ENCODE results near the gene FGF14.

The FGF14 gene

DNA sequence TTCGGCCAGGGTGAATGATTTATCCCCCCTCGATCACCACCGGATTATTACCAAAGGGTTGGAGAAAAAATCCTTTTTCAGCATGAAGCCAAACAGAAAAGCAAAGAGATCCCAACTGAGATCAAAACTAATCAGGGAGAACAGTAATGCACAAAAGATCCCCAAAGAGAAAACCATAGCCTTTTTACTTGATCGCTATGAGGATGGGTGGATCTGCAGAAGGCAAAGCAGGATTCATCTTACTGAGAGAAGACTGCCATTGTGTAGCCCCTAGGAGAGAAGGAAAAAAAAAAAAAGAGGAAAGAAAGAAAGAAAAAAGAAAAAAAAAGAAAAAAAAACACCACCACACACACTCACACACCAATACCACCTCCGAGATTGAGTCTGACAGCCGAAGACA is at the start of gene FGF14:
Gene FGF14 (minus strand): TSS at position 283 of the 400 bp plus-strand sequence.
- Histone ChIP-seq H3K4me3 (peak within 1 kb of the TSS; percentile 71), H3K27ac (peak within 1 kb of the TSS; percentile 23 to 72)
- TF ChIP-seq, protein P1, sequence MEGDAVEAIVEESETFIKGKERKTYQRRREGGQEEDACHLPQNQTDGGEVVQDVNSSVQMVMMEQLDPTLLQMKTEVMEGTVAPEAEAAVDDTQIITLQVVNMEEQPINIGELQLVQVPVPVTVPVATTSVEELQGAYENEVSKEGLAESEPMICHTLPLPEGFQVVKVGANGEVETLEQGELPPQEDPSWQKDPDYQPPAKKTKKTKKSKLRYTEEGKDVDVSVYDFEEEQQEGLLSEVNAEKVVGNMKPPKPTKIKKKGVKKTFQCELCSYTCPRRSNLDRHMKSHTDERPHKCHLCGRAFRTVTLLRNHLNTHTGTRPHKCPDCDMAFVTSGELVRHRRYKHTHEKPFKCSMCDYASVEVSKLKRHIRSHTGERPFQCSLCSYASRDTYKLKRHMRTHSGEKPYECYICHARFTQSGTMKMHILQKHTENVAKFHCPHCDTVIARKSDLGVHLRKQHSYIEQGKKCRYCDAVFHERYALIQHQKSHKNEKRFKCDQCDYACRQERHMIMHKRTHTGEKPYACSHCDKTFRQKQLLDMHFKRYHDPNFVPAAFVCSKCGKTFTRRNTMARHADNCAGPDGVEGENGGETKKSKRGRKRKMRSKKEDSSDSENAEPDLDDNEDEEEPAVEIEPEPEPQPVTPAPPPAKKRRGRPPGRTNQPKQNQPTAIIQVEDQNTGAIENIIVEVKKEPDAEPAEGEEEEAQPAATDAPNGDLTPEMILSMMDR (IDR thresholded peaks at IDR 0.05): no peak
- DNase-seq (ENCODE audit: low spot score): no peak

DNA sequence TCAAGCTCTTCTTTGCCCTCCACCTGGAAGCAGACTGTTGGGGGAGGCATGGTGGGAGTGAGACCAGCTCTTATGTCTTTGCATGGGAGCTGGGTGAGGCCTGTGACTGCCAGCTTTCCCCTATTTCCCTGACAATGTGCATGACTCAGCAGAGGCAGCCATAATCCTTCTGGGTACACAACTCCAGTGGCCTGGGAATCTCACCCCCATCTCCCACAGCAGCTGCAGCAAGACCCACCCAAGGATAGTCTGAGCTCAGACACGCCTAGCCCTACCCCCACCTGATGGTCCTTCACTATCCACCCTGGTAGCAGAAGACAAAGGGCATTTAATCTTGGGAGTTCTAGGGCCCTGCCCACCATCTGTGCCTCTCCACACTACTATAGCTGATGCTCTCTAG is 41.4 kb upstream of the FGF14 start:
- Histone ChIP-seq H3K27ac (no peak overlapping the region), H3K4me3 (no peak overlapping the region)
- TF ChIP-seq, protein P1 (IDR thresholded peaks at IDR 0.05): no peak
- DNase-seq (ENCODE audit: low spot score): no peak

DNA sequence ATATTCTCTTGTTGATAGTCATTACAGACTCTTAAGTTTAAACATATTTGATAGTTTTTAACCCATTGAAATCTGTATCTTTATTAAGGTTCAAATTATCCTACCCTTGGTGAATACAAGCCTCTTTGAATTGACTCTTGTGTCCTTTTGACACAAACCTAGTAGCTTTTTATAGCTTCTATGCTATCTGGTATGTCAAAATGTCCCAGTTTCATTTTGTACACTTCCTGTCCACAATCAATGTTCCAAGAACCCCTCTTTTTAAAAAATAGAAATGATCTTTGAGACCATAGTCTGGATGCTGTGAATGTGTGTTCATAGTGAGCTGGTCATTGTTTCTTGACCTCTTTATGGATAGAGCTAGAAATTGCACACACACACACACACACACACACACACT is 39.2 kb upstream of the FGF14 start:
- Histone ChIP-seq H3K4me3 (no peak overlapping the region), H3K27ac (no peak overlapping the region)
- no peak for DNase-seq (ENCODE audit: low spot score)
- TF ChIP-seq, protein P1 (IDR thresholded peaks at IDR 0.05): no peak

DNA sequence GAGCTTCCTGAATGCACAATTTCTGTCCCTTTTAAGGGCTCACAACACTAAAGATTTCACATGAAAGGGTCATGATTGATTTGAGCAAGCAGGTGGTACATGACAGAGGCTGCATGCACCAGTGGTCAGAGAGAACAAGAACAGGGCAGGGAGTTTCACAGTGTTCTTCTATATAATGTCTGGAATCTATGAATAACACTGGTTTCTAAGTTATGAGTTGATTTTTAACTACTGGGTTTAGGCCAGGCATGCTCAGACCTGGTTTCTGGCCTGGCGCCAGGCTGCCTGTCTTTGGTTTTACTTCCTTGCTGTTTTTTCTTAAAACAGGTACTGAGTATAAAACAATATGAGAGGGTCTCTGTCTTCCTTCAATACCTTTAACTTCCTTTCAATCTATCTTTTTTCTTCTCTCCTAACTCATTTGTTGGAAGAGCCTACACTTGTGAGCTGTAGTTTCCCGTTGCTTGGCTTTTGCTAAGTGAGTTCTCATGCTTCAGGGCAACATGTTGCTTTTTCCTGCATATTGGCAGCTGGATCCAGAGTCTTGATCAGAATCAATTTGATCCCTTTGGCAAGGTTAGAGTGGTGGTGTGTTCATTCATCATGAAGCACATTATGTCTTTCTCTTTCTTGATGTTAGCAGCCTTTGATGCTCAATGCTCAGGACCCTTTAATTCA is 38.5 kb upstream of the FGF14 start:
- no peak overlapping the region for H3K4me3 ChIP-seq
- DNase-seq (ENCODE audit: low spot score): no peak
- TF ChIP-seq, protein P1 (IDR thresholded peaks at IDR 0.05): no peak
- no peak overlapping the region for H3K27ac ChIP-seq

DNA sequence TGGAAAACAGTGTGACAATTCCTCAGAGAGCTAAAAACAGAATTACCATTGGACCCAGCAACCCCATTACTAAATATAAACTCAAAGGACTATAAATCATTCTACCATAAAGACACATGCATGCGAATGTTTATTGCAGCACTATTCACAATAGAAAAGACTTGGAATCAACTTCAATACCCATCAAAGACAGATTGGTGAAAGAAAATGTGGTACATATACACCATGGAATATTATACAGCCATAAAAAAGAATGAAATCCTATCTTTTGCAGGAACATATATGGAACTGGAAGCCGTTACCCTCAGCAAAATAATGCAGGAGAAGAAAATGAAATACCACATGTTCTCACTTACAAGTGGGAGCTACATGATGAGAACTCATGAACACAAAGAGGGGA is 20.8 kb upstream of the FGF14 start:
- DNase-seq (ENCODE audit: low spot score): no peak
- H3K27ac ChIP-seq: no peak overlapping the region
- TF ChIP-seq, protein P1 (IDR thresholded peaks at IDR 0.05): no peak
- no peak overlapping the region for H3K4me3 ChIP-seq

DNA sequence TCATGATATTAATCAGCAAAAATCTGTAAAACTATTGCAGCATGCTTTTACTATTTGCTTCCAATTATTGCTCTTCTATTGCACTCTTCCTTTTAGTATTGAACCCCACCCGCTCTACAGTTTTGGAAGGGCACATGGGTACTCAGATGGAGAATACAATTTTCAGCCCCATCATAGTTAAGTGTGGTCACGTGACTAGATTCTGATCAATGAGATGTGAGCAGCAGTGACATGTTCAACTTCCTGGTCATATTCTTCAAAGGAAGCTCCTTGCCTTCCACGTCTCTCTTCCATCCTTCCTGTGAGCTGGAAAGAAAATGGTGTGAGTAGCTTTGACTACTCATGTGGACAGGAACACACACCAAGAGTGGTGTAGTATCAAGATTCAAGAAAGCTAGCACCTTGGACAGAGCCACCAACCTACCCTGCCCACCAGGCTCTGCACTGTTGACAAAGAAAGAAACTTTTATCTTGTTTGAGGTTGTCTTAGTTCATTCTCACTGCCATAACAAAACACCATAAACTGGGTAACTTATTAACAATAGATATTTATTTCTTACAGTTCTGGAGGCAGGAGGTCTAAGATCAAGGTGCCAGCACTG is 3.8 kb upstream of the FGF14 start:
- TF ChIP-seq, protein P1 (IDR thresholded peaks at IDR 0.05): no peak

DNA sequence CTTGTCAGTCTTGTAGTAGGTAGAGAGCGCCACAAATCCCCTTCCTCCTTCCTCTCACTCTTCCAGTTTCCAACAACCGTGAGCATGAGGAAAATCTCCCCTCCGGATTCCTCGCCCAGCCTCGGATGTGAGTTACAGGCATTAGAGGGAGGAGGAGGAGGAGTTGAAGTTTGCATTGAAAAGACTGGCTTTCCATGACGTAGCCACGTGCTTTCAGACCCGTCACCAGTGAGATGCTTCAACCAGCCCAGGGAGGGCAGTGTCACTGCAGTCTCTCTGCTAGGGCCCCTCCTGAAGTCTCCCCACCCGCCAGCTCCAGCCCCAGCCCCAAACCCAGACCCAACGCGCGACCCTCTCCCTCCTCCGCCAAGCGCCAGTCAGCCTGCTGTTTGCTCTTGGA is 442 bp upstream of the FGF14 start:
- Histone ChIP-seq H3K4me3 (peak overlapping the region; percentile 71), H3K27ac (no peak overlapping the region)
- TF ChIP-seq, protein P1 (IDR thresholded peaks at IDR 0.05): no peak
- DNase-seq (ENCODE audit: low spot score): no peak

More for the DNA sequence above, 3.8 kb upstream of the FGF14 start:
- H3K4me3 ChIP-seq: no peak overlapping the region
- no peak for DNase-seq (ENCODE audit: low spot score)
- no peak overlapping the region for H3K27ac ChIP-seq

All from coronary artery (tissue), 2 donors.